ENCODE results near the gene GRIP2.

DNA sequence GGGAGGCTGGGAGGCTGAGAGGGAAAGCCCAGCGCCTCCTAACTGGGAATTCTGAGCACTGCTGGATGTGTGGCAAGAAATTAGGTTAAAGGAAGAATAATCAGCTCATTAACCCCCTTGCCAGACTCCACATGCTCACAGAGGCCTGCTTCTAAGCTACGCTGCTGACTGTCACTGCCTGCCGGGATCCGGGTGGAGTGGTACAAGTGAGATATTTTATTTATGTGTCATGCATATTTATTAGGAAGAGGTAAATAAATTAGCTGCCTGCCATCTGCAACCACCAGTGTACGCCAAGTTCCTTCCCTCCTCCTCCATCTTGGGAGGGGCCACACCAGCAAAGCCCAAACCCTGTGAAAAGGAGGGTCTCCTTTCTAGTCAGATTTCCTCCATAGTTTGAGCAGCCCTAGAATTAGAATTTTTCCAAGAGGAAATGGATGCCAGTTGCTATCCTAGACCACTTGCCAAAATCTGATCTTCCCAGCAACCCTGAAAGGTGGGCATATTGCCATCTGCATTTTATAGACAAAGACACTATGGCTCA is 43.5 kb upstream of the GRIP2 start:
- TF ChIP-seq, protein P1, sequence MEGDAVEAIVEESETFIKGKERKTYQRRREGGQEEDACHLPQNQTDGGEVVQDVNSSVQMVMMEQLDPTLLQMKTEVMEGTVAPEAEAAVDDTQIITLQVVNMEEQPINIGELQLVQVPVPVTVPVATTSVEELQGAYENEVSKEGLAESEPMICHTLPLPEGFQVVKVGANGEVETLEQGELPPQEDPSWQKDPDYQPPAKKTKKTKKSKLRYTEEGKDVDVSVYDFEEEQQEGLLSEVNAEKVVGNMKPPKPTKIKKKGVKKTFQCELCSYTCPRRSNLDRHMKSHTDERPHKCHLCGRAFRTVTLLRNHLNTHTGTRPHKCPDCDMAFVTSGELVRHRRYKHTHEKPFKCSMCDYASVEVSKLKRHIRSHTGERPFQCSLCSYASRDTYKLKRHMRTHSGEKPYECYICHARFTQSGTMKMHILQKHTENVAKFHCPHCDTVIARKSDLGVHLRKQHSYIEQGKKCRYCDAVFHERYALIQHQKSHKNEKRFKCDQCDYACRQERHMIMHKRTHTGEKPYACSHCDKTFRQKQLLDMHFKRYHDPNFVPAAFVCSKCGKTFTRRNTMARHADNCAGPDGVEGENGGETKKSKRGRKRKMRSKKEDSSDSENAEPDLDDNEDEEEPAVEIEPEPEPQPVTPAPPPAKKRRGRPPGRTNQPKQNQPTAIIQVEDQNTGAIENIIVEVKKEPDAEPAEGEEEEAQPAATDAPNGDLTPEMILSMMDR (IDR thresholded peaks at IDR 0.05; ENCODE audit: low read depth, low read length) = no peak
- no peak for TF ChIP-seq POLR2A (IDR thresholded peaks at IDR 0.05; ENCODE audit: extremely low read depth, insufficient read length)
- TF ChIP-seq, protein P2, sequence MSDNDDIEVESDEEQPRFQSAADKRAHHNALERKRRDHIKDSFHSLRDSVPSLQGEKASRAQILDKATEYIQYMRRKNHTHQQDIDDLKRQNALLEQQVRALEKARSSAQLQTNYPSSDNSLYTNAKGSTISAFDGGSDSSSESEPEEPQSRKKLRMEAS (IDR thresholded peaks at IDR 0.05; ENCODE audit: low read depth, low read length) = no peak
- no peak for TF ChIP-seq MYC (IDR thresholded peaks at IDR 0.05; ENCODE audit: low read depth, low read length)
